HG02642 (cell line): Measurements from ENCODE around the gene PMPCA.

Experiments used
- ATAC-seq: cut with Tn5 transposase; IDR thresholded peaks from one replicate; pipeline ENCODE4 v1.9.1; 2021; ENCODE audit warnings: mild to moderate bottlenecking; ENCODE audit not compliant: unreplicated experiment, poor library complexity

PMPCA gene

GRCh38 chr9:136372561-136373299 lies 37.7 kb upstream of the PMPCA start:
- no peak for ATAC-seq

GRCh38 chr9:136373300-136374182 lies 36.9 kb upstream of the PMPCA start, which contains the start of gene CARD9:
CARD9 (minus strand) TSS chr9:136373669; CDS start chr9:136372078, 1,591 bp downstream.
- ATAC-seq: no peak

GRCh38 chr9:136374183-136374575 lies 36.3 kb upstream of the PMPCA start:
- ATAC-seq: no peak

- ATAC-seq: no peak
Measured at GRCh38 chr9:136375096-136375495, 35.4 kb upstream of the PMPCA start.

- ATAC-seq: no peak
Measured at GRCh38 chr9:136376457-136376856, 34.0 kb upstream of the PMPCA start.

- ATAC-seq: no peak
Measured at GRCh38 chr9:136377341-136378169, 32.9 kb upstream of the PMPCA start.

- ATAC-seq: no peak
Measured at GRCh38 chr9:136378170-136379002, 32.1 kb upstream of the PMPCA start.

- ATAC-seq: no peak
Measured at GRCh38 chr9:136379003-136379287, 31.5 kb upstream of the PMPCA start.

- ATAC-seq: no peak
Measured at GRCh38 chr9:136379401-136379800, 31.1 kb upstream of the PMPCA start.

GRCh38 chr9:136379891-136380290 lies 30.6 kb upstream of the PMPCA start:
- ATAC-seq: no peak

GRCh38 chr9:136380381-136380780 lies 30.1 kb upstream of the PMPCA start:
- no peak for ATAC-seq

GRCh38 chr9:136381311-136381710 lies 29.1 kb upstream of the PMPCA start:
- no peak for ATAC-seq

- ATAC-seq: no peak
Measured at GRCh38 chr9:136381966-136382513, 28.4 kb upstream of the PMPCA start.

GRCh38 chr9:136383436-136383835 lies 27.0 kb upstream of the PMPCA start:
- ATAC-seq: no peak

- ATAC-seq: no peak
Measured at GRCh38 chr9:136385015-136385414, 25.4 kb upstream of the PMPCA start.

- ATAC-seq: no peak
Measured at GRCh38 chr9:136386018-136386417, 24.4 kb upstream of the PMPCA start.

- no peak for ATAC-seq
Measured at GRCh38 chr9:136387217-136387616, 23.2 kb upstream of the PMPCA start.

GRCh38 chr9:136389396-136389795 lies 21.1 kb upstream of the PMPCA start:
- no peak for ATAC-seq

- no peak for ATAC-seq
Measured at GRCh38 chr9:136391737-136392537, 18.5 kb upstream of the PMPCA start.
